Measurements from ENCODE around the gene NPAP1.
"Not testable (repeated sequence)": the region's sequence is repeated elsewhere in the genome, so short reads cannot be mapped to it uniquely, and the experiment has no call there.

NPAP1 gene, protein sequence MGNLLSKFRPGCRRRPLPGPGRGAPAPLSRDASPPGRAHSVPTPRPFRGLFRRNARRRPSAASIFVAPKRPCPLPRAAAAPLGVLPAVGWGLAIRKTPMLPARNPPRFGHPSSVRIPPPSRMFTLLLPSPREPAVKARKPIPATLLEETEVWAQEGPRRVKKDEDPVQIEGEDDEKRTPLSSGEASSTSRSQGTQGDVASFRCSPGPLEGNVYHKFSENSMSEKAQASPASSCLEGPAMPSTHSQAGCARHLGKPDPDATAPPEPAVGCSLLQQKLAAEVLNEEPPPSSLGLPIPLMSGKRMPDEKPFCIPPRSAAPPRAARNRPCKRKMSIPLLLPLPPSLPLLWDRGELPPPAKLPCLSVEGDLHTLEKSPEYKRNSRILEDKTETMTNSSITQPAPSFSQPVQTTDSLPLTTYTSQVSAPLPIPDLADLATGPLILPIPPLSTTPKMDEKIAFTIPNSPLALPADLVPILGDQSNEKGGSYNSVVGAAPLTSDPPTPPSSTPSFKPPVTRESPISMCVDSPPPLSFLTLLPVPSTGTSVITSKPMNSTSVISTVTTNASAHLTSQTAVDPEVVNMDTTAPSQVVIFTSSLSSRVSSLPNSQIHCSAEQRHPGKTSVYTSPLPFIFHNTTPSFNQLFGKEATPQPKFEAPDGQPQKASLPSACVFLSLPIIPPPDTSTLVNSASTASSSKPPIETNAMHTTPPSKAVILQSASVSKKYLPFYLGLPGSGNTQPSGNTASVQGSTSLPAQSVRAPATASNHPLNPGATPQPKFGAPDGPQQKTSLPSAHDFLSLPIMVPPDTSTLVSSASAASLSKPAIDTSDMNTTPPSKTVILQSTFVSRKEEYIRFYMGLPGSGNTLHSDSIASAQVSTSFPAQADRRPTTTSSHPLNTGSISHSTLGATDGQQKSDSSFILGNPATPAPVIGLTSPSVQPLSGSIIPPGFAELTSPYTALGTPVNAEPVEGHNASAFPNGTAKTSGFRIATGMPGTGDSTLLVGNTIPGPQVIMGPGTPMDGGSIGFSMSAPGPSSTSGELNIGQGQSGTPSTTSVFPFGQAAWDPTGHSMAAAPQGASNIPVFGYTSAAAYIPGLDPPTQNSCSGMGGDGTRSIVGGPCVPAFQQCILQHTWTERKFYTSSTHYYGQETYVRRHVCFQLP

DNA sequence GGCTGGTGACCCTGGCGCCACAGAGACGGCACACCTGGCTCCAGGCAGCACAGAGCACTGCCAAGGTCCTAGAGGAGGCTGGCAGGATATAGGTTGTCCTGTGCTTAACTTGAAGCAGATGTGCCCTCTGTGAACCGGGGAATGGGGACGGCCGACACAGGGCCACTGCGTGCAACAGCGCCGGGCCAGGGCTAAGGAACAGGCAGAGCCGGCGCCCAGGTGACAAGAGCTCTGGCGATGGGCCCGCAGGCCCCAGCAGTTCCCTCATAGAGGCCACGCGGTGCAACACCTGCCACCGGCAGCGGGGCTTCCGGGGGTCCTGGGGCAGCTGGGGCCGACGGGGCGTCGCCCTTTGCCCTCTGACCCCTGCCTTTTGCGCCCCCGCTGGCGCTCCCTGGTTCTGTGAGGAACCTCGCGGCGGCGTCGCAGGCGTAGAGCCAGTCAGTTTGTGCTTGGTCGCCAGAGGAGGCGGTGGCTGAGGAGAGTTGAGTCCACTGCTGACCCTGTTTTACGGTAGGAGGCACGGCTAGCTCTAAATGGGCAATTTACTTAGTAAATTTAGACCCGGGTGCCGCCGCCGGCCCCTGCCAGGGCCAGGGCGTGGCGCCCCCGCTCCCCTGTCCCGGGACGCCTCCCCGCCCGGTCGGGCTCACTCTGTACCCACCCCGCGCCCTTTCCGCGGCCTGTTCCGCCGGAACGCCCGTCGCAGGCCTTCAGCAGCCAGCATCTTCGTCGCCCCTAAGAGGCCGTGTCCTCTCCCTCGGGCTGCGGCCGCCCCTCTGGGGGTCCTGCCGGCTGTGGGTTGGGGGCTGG lies at the start of gene NPAP1:
TSS of gene NPAP1 (plus strand) at position 444 of the 813 bp plus-strand sequence. CDS start at position 537, 93 bp downstream.
- DNase-seq, result no peak

DNA sequence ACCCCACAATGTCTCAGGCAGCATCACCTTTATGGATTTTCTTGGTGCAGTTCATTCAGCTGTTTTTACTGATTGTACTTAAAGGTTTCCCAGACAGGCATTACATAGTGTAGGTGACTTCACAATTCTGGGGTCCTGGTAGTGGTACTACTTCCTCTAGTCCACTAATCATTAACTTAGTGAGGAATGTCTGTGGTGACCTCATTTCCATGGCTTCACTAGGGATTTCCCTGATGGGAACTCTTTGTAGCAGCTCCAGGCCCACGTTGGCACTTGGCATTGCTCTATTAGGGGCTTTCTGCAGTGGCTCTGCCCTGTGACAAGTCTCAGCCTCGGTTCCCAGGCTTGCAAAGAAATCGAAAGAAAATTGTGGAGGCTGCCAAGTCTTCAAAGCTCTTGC lies 48.1 kb upstream of the NPAP1 start:
- DNase-seq, result no peak

DNA sequence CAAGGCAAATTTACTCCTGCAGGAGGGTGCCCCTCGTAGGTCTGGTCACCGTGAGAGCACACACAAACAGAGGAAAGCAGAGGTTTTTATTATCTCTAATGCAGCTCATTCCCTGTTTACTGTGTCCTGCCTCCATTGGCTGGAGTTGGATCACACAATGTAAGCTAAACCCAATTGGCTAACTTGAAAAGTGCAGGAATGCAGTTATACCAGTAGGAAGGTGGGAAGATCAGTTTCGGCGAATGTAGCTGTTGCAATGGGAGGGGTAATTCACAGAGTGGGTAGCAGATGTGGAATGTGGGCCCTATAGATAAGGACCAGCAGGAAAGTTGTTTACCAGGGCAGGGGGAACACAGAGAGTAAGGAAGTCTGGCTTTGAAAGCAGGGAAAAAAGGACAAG lies 42.5 kb upstream of the NPAP1 start:
- DNase-seq, result no peak

DNA sequence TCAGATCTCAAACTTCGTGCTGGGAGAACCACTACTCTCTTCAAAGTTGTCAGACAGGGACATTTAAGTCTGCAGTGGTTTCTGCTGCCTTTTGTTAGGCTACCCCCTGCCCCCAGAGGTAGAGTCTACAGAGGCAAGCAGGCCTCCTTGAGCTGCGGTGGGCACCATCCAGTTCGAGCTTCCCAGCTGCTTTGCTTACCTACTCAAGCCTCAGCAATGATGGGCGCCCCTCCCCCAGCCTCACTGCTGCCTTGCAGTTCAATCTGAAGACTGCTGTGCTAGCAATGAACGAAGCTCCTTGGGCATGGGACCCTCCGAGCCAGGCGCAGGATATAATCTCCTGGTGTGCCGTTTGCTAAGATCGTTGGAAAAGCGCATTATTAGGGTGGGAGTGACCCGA lies 36.2 kb upstream of the NPAP1 start:
- not testable (repeated sequence) for DNase-seq

DNA sequence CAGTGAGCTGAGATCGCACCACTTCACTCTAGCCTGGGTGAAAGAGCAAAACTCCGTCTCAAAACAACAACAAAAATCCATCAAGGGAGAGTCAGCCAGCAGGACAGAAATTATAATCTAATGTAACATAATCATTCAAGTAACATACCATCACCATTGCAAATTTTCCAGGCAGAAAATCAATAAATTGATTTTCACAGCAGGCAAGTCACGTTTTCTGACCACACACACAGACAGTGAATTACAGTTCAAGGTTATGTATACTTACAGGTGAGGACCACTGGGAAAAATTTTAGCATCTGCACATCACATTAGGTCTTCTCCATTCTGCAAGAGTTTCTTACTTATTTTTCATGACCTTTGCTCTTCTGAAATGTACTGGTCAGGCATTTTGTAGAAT lies 29.9 kb upstream of the NPAP1 start:
- DNase-seq, result no peak

DNA sequence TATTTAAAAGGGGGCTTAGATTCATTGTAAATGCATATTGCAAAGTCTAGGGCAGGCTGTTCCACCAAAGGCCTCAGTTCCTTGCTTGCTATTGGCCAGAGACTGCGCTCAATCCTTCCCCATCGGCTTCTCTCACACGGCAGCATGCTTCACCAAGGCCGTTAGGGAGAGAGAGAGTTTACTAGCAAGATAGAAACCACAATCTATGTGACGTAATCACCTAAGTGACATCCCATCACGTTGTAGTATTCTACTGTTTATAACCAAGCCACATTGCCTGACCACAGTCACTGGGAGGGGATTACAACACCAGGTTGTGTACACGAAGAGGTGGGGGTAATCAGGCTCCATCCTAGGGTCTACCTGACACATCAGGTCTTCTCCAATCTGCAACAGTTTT lies 16.0 kb upstream of the NPAP1 start:
- DNase-seq, result no peak

DNA sequence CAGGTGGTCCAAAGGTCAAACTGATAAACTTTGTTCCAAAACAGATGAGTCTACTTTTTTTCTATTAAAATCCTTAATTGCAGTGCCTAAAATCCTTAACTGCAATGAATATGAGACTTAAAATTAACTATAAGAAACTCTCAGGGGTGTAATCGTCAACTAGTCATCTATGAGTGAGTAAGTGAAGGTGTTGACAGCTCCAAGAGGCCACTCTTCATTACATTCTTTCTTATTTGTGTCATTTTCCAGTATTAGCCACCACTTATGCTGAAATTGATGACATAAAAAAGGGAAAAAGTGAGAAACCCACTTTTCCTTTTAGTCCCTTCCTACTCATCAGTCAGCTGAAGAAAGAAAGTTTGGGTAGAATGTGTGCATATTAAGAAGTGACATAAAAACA lies 12.6 kb upstream of the NPAP1 start:
- no peak for DNase-seq

DNA sequence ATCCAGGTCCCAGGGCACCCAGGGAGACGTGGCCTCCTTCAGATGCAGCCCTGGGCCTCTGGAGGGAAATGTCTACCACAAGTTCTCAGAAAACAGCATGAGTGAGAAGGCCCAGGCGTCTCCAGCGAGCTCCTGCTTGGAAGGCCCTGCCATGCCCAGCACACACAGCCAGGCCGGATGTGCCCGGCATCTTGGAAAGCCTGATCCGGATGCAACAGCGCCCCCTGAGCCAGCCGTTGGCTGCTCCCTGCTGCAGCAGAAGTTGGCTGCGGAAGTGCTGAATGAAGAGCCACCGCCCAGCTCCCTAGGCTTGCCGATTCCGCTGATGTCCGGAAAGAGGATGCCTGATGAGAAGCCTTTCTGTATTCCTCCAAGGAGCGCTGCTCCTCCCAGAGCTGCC lies 856 bp downstream of the NPAP1 start:
- DNase-seq, result no peak

DNA sequence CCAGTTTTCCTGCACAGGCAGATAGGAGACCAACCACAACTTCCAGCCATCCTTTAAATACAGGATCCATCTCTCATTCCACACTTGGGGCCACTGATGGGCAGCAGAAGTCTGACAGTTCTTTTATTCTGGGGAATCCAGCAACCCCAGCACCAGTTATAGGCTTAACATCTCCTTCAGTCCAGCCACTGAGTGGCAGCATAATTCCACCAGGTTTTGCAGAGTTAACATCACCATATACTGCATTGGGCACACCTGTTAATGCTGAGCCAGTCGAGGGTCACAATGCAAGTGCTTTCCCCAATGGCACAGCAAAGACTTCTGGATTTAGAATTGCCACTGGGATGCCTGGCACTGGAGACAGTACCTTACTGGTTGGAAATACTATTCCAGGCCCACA lies 2.9 kb downstream of the NPAP1 start:
- no peak for DNase-seq

DNA sequence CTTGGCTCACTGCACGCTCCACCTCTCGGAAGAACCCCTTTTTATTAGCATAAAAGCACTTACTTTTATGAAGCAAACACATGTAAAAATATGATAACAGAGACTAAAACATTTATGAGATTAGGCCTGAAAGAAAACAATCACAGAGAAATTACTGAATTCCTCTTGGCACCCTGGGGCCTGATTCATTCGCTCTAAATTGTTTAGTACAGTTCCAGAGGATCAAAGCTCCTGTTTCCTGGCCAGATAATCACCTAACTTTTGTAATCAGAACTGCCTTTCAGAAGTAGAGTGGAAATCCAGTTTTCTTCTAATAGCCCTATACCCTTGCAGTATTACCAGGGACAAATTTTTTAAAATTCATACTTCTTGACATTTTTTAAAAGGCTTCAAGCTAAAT lies 6.4 kb downstream of the NPAP1 start:
- DNase-seq, result no peak

DNA sequence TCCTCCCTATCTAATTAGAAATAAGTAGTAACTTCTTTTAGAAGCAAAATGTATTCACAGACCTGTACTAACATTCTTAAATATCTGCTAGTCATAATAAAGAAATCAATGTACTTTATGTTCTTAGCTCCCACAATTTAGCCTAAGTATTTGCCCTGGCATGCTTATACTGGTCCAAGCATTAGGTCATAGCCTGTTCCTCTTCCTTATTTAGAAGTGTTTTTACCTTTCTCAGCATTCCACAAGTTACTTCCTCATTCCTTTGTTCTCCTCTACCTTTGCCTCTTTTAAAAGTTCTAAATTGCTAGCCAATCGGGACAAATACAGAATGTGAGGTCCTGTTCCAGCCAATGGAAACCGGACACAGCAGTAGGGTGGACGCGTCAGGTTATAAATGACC lies 7.3 kb downstream of the NPAP1 start:
- DNase-seq, result not testable (repeated sequence)

DNA sequence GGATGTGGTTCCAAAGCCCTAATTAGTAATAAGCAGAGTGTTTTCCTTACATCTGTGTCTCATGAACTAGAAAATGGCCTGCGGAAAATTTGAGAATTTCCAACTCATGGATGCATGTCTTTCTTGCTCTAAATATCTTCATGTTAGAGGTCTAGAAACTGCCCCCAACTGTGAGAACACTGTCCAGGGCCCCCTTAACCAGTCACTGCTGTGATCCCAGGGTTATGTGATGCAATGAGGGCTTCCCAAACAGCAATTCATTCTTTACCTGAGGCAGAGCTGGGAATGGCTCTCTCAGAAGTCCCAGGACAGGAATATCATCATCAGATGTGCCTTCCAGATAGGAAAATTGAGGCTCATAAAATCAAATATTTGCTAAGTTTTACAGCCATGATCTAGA lies 8.2 kb downstream of the NPAP1 start:
- no peak for DNase-seq

DNA sequence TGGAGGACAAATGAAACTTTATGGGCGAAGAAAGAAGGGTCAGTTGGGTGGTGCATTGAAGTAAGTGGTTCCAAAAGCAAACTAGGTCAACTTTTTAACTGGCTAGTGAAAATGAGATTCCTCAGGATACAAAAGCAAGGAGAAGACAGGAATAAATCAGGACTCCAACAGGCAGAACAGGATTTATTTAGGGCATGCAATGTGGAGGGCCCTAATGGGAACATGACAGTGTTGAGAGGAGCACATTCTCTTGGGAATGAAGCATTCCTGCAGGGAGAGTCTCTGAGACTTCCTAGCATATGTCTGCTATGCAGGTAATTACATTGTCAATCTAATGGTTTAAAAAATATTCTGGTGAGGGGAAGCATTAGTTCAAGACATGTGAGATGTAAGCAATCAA lies 8.7 kb downstream of the NPAP1 start:
- no peak for DNase-seq

DNA sequence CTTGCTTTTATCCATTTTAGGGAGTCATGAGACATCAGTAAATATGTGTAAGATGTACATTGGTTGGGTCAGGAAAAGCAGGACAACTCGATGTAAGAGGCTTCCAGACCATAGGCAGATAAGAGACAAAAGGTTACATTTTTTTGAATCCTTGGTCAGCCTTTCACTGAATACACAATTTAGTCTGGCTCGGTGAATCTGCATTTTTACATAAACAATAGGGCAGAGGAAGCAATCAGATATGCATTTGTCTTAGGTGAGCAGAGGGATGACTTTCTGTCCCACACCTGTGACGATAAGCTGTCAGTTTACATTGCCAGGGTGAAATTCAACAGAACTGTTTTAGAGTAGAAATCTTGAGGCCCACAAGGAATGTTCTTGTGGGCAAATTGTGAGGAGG lies 20.6 kb downstream of the NPAP1 start:
- no peak for DNase-seq

DNA sequence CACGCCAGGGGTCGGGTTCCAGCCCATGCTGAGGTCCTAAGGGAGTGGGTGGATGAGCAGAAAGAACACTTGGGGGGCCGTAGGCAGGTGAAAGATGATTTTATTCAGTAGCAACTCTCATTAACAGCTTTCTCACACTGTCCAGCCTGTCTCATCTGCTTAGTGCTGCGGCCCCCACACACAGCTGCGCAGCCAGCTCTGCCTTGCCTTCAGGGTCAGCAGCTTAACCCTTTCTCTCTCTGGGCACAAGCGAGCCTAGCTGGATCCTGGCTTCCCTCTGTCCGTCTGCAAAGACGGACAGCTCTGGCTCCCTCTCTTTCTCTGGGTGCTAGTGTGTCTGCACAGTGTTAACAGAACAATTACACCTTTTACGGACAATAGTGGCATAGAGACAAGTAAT lies 21.3 kb downstream of the NPAP1 start:
- DNase-seq, result no peak

DNA sequence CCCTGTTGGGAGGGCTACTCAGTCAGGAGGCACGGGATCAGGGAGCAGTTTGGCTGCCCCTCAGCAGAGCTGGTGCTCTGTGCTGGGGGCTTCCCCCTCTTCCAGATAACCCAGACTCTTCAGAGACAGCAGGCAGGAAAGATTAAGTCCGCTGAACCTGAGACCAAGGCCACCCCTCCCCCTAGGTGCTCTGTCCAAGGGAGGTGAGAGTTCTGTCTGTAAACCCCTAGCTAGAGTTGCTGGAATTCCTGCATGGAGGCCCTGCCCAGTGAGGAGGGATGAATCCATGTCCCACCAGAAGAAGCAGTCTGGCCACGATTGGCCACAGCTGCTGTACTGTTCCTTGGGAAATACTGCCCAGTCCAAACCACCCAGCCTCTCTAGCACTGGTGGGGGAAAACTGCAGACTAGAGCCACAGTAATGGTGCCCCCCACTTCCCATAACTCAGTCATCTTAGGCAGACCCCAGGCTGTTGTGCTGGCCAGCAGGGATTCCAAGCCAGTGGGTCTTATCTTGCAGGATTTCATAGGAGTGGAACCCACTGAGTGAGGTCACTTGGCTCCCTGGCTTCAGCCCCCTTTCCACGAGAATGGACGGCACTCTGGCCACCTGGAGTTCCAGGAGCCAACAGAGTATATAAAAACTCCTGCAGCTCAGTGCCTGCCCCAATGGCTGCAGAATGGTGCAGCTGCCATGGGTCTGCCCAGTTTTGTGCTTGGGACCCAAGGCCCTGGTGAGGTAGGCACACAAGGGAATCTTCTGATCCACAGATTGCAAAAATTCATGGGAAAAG lies 42.9 kb downstream of the NPAP1 start:
- no peak for DNase-seq

DNA sequence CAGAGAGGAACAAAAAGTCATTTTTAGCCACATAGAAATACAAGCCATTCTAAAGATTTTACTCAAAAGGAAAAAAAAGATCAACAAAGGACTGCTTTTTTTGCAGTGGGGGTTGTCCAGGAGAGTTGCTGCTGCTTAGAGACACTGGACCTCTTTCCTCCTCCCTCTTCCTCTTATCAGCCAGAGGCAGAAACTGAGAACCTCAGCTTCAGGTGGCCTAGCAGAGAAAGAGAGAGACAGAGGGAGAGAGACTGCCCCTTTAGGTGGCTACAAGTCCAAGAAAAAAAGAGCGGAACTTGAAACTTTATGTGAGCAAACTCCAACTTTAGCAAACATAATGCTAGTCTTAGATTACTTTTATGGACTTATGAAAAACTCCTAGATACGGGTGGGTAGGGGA lies 54.2 kb downstream of the NPAP1 start:
- DNase-seq, result no peak

Data from T1000 (cell line).